Tibial nerve (tissue), 4 donors: Measurements from ENCODE around the gene PIP5KL1.

Experiments used
- CTCF ChIP-seq, 5 experiments: fragments of 200-600 bp in 3 of 5; fragments of 450-650 bp in 2 of 5; sonication (generic) in 3 of 5; IDR thresholded peaks; one replicate each; pipeline ENCODE4 v1.5.1; 2016 to 2019; ENCODE audit warnings: antibody characterized with exemption in 5 of 5, mild to moderate bottlenecking in 3 of 5, moderate library complexity in 2 of 5
- EP300 ChIP-seq, 2 donors: sonication (generic); formaldehyde crosslinking; IDR thresholded peaks; one replicate each; pipeline ENCODE4 v1.6.1; 2017; ENCODE audit warnings: antibody characterized with exemption in 2 of 2, mild to moderate bottlenecking in 1 of 2
- POLR2A ChIP-seq, 2 donors: fragments of 450-650 bp; IDR thresholded peaks; one replicate each; pipeline ENCODE4 v1.6.1; 2017; ENCODE audit warnings: antibody characterized with exemption in 2 of 2, mild to moderate bottlenecking in 2 of 2, moderate library complexity in 2 of 2

- TF ChIP-seq CTCF (IDR thresholded peaks at IDR 0.05), result no peak
- TF ChIP-seq POLR2A (IDR thresholded peaks at IDR 0.05), result no peak
- TF ChIP-seq EP300 (IDR thresholded peaks at IDR 0.05), result no peak
These were observed 3.2 kb downstream of the PIP5KL1 start for GRCh38 chr9:127927201-127927987.
